ENCODE data around the gene CIBAR2. TPM values are rescaled to one million over a fixed set of nuclear protein-coding genes. Genes with fewer than 3 reads are reported as not detected.

Gene CIBAR2
- total RNA-seq, 1 experiment from 2014 or later: not detected

GRCh38 chr16:85090873-85091521 is 21.3 kb downstream of the CIBAR2 start:
- Mint-ChIP-seq H3K27ac (no peak overlapping the region), H3K4me3 (no peak overlapping the region), H3K4me1 (peaks cover 12 to 13% of the 10 kb centered on the region in 2 experiments), H3K36me3 (ENCODE audit: insufficient read depth in 1 of 3, low read depth in 3 of 3) (no peaks in the 10 kb centered on the region), H3K9me3 (no peaks in the 10 kb centered on the region), H3K27me3 (ENCODE audit: low read depth) (peaks cover 56% of the 10 kb centered on the region)
- Histone ChIP-seq H2BK5ac (ENCODE audit: insufficient read length, low read length) (no peak overlapping the region), H3K23ac (ENCODE audit: insufficient read length, low read depth, low read length) (no peak overlapping the region), H3K9ac (ENCODE audit: extremely low read depth, insufficient read length, low read length) (no peak overlapping the region), H3K18ac (ENCODE audit: insufficient read length, low read depth, low read length) (no peak overlapping the region), H2AFZ (ENCODE audit: low read length) (no peak overlapping the region), H3T11ph (ENCODE audit: low read length) (no peak overlapping the region), H2AK5ac (ENCODE audit: insufficient read length, low read length) (no peak overlapping the region), H3K4ac (ENCODE audit: low read depth, low read length) (no peak overlapping the region), H3K9me3 (ENCODE audit: control insufficient read depth, low read depth, low read length) (no peaks in the 10 kb centered on the region), H2BK20ac (ENCODE audit: low read depth, low read length, poor library complexity, severe bottlenecking) (no peak overlapping the region), H3K56ac (ENCODE audit: insufficient read length, low read depth, low read length) (no peak overlapping the region), H3K4me1 (ENCODE audit: insufficient read depth, low read length) (no peaks in the 10 kb centered on the region), H4K20me1 (ENCODE audit: control insufficient read depth, insufficient read depth, insufficient read length) (no peaks in the 10 kb centered on the region), H3K79me2 (ENCODE audit: insufficient read depth, low read length) (no peaks in the 10 kb centered on the region), H4K8ac (replicated peaks; ENCODE audit: insufficient read length, low read depth, low read length) (no peak overlapping the region), H4K91ac (ENCODE audit: insufficient read length, low read depth, low read length) (no peak overlapping the region), H2BK15ac (ENCODE audit: low read depth, low read length) (no peak overlapping the region), H3K27ac (ENCODE audit: insufficient read length, low read depth, low read length) (no peak overlapping the region), H4K5ac (ENCODE audit: insufficient read length, low read depth, low read length) (no peak overlapping the region), H2BK12ac (ENCODE audit: insufficient read length, low read depth, low read length) (no peak overlapping the region), H3K4me2 (ENCODE audit: insufficient read depth, insufficient read length, low read length) (no peak overlapping the region), H3K14ac (ENCODE audit: insufficient read depth, low read length) (no peak overlapping the region; the same call in 1 of the 2 replicates), H3K79me1 (ENCODE audit: insufficient read depth, low read depth, low read length, poor library complexity, severe bottlenecking) (no peaks in the 10 kb centered on the region), H3K23me2 (ENCODE audit: insufficient read length, low read depth, low read length, poor library complexity, severe bottlenecking) (no peaks in the 10 kb centered on the region), H2BK120ac (ENCODE audit: low read depth, low read length, poor library complexity, severe bottlenecking) (no peak overlapping the region), H3K27me3 (ENCODE audit: insufficient read depth, low read length) (no peaks in the 10 kb centered on the region; the same call in 1 of the 2 replicates)
- no peak for DNase-seq
- WGBS (ENCODE audit: extremely low coverage, insufficient read length, low lambda C conversion rate): no CpG with 5 or more reads among the region's 8 CpGs
- no peak for TF ChIP-seq CTCF (conservative IDR thresholded peaks at IDR 0.05)

Data from H9 (cell line).